ENCODE measurements around the gene DGKG.

Gene DGKG

DNA sequence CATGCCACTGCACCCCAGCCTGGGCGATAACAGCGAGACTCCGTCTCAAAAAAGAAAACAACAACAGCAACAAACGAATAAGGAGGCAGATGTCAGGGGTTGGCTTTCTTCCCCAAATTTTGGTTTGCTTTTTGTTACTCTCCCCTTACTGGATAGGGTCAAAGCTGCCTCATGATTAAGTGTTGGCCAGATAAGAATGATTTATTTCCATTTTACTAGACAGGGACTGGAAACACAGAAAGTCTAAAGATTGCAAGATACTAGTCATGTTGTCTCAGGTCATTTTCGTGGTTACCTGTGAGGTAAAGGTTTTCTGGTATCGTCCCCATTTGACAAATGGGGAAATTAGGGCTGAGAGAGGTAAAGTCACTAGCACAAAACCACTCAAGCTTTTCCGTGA is 234.6 kb downstream of the DGKG start:
- H3K4me1 ChIP-seq (ENCODE audit: insufficient read depth, poor library complexity, severe bottlenecking) = no peaks in the 10 kb centered on the region
- TF ChIP-seq, protein P1, sequence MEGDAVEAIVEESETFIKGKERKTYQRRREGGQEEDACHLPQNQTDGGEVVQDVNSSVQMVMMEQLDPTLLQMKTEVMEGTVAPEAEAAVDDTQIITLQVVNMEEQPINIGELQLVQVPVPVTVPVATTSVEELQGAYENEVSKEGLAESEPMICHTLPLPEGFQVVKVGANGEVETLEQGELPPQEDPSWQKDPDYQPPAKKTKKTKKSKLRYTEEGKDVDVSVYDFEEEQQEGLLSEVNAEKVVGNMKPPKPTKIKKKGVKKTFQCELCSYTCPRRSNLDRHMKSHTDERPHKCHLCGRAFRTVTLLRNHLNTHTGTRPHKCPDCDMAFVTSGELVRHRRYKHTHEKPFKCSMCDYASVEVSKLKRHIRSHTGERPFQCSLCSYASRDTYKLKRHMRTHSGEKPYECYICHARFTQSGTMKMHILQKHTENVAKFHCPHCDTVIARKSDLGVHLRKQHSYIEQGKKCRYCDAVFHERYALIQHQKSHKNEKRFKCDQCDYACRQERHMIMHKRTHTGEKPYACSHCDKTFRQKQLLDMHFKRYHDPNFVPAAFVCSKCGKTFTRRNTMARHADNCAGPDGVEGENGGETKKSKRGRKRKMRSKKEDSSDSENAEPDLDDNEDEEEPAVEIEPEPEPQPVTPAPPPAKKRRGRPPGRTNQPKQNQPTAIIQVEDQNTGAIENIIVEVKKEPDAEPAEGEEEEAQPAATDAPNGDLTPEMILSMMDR (IDR thresholded peaks at IDR 0.05; ENCODE audit: poor library complexity, severe bottlenecking) = no peak
- H3K36me3 ChIP-seq (ENCODE audit: low read depth) = no peaks in the 10 kb centered on the region
- H3K27me3 ChIP-seq (ENCODE audit: insufficient read depth, poor library complexity, severe bottlenecking) = no peaks in the 10 kb centered on the region
- H3K9me3 ChIP-seq (ENCODE audit: severe bottlenecking) = no peaks in the 10 kb centered on the region
- ATAC-seq (ENCODE audit: low read depth) (no peak), DNase-seq (ENCODE audit: low spot score) (no peak)
- H3K4me3 ChIP-seq (ENCODE audit: severe bottlenecking) = no peak overlapping the region
- H3K27ac ChIP-seq (ENCODE audit: poor library complexity, severe bottlenecking) = no peak overlapping the region

DNA sequence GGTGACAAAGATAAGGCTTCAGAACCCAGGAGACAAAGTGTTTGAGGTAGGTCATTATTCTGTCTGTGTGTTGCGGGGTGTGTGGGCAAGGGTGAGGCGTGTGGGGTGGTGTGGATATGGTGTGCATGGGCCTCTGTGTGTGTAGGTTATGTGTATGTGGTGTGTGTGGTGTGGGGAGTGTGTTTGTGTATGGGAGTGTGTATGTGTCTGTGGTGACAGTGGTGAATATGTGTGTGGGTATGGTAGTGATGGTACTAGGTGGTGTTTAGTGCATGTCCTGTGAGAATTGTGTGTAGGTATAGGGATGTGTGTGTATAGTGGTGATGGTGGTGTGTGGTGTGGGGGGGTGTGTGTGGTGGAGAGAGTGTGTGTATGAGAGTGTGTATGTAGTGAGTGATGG is 236.9 kb downstream of the DGKG start:
- peaks cover 7% of the 10 kb centered on the region for H3K4me1 ChIP-seq (ENCODE audit: insufficient read depth, poor library complexity, severe bottlenecking)
- ATAC-seq (ENCODE audit: low read depth) = no peak
- H3K9me3 ChIP-seq (ENCODE audit: severe bottlenecking) = no peaks in the 10 kb centered on the region
- H3K4me3 ChIP-seq (ENCODE audit: severe bottlenecking) = no peak overlapping the region
- no peak overlapping the region for H3K27ac ChIP-seq (ENCODE audit: poor library complexity, severe bottlenecking)
- TF ChIP-seq, protein P1 (IDR thresholded peaks at IDR 0.05; ENCODE audit: poor library complexity, severe bottlenecking) = no peak
- H3K27me3 ChIP-seq (ENCODE audit: insufficient read depth, poor library complexity, severe bottlenecking) = no peaks in the 10 kb centered on the region
- DNase-seq (ENCODE audit: low spot score) = no peak
- H3K36me3 ChIP-seq (ENCODE audit: low read depth) = no peaks in the 10 kb centered on the region

DNA sequence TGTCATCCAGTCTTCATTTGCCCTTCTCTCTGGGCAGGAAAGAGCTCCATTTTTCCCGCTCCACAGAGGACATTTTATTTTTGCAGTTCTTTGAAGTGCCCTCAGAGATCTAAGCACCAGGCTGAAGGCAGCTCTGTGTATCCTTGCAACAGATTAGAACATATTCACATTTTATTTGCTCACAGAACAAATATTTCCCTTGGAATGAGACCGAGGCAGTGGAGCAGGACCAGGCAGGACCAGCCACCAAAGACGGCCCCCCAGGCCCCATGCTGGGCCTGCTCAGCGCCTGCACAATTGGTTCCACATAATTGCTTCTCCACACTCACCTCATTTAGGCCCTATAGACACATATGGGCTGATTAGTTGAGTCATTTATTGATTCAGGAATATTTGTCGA is 237.4 kb downstream of the DGKG start:
- no peaks in the 10 kb centered on the region for H3K36me3 ChIP-seq (ENCODE audit: low read depth)
- DNase-seq (ENCODE audit: low spot score) (no peak), ATAC-seq (ENCODE audit: low read depth) (no peak)
- no peak overlapping the region for H3K4me3 ChIP-seq (ENCODE audit: severe bottlenecking)
- no peaks in the 10 kb centered on the region for H3K9me3 ChIP-seq (ENCODE audit: severe bottlenecking)
- no peaks in the 10 kb centered on the region for H3K27me3 ChIP-seq (ENCODE audit: insufficient read depth, poor library complexity, severe bottlenecking)
- no peak overlapping the region for H3K27ac ChIP-seq (ENCODE audit: poor library complexity, severe bottlenecking)
- peaks cover 7% of the 10 kb centered on the region for H3K4me1 ChIP-seq (ENCODE audit: insufficient read depth, poor library complexity, severe bottlenecking)
- TF ChIP-seq, protein P1 (IDR thresholded peaks at IDR 0.05; ENCODE audit: poor library complexity, severe bottlenecking) = no peak

DNA sequence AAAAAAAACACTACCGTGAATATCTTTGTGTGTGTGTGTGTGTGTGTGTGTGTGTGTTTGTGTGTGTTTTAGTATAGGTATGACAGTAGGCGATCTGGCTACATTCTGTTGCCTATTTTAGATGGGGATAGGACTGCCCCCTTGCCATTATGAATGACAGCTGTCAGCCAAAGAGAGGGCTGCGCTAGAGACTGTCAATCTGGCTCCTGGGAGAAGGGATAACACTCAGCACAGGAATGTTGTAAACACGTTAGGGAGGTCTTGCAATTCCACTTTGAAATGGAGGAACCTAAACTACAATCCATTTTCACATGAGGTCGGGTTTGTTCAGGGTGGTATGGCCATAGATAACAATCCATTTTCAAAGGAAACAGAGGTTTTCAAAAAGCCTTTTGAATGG is 239.0 kb downstream of the DGKG start:
- ATAC-seq (ENCODE audit: low read depth) (no peak), DNase-seq (ENCODE audit: low spot score) (no peak)
- peaks cover 7% of the 10 kb centered on the region for H3K4me1 ChIP-seq (ENCODE audit: insufficient read depth, poor library complexity, severe bottlenecking)
- no peak overlapping the region for H3K27ac ChIP-seq (ENCODE audit: poor library complexity, severe bottlenecking)
- no peaks in the 10 kb centered on the region for H3K9me3 ChIP-seq (ENCODE audit: severe bottlenecking)
- no peaks in the 10 kb centered on the region for H3K27me3 ChIP-seq (ENCODE audit: insufficient read depth, poor library complexity, severe bottlenecking)
- no peak overlapping the region for H3K4me3 ChIP-seq (ENCODE audit: severe bottlenecking)
- no peaks in the 10 kb centered on the region for H3K36me3 ChIP-seq (ENCODE audit: low read depth)
- TF ChIP-seq, protein P1 (IDR thresholded peaks at IDR 0.05; ENCODE audit: poor library complexity, severe bottlenecking) = no peak

DNA sequence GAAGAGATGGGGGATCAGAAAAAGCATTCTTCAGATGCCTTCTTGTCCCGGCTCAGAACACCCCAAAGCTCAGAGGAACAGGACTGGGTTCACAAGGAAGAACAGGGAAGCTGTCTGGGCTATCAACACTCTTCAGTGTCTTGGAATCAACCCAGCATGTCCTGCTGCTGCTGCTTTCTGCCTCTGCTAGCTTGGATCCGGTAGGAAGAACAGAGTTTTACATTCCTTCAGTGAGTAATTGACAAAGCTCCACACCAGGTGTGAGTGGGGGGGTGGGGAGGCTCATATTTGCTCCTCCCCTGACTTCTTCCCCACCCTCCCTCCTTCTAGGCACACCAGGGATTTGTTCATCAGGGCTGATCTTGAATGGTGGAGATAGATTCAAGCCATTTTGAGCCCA is 240.1 kb downstream of the DGKG start:
- TF ChIP-seq, protein P1 (IDR thresholded peaks at IDR 0.05; ENCODE audit: poor library complexity, severe bottlenecking) = no peak
- Histone ChIP-seq H3K27me3 (ENCODE audit: insufficient read depth, poor library complexity, severe bottlenecking) (no peaks in the 10 kb centered on the region), H3K4me1 (ENCODE audit: insufficient read depth, poor library complexity, severe bottlenecking) (peaks cover 7% of the 10 kb centered on the region), H3K4me3 (ENCODE audit: severe bottlenecking) (no peak overlapping the region), H3K36me3 (ENCODE audit: low read depth) (no peaks in the 10 kb centered on the region), H3K27ac (ENCODE audit: poor library complexity, severe bottlenecking) (no peak overlapping the region), H3K9me3 (ENCODE audit: severe bottlenecking) (no peaks in the 10 kb centered on the region)
- DNase-seq (ENCODE audit: low spot score) = no peak
- ATAC-seq (ENCODE audit: low read depth) = peak; percentile 77

Data from RWPE2 (cell line).